ENCODE measurements around the gene JPH3.

Gene JPH3

DNA sequence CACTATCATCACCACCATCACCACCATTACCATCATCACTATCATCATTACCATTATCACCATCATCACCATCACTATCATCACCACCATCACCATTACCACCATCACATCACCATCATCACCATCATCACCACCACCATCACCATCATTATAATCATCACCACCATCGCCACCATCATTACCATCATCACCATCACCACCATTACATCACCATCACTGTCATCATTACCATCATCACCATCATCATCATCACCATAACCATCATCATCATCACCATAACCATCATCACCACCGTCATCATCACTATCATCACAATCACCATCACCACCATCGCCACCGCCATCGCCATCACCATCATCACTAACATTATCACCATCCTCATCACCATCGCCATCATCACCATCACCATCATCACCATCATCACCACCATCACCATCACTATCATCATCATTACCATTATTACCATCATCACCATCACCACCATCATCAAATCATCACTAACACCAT, 4.9 kb upstream of the JPH3 start:
- Histone ChIP-seq H3K4me1 (ENCODE audit: control insufficient read depth in 5 of 5, insufficient read depth in 5 of 5, low read length in 5 of 5) (no peaks in the 10 kb centered on the region), H3K27me3 (ENCODE audit: control insufficient read depth in 5 of 5, insufficient read depth in 4 of 5, low read length in 5 of 5) (peaks cover 21 to 38% (median 29%) of the 10 kb centered on the region in 5 donors), H3K4me3 (ENCODE audit: low read depth in 1 of 5, low read length in 5 of 5) (no peak overlapping the region), H3K9ac (ENCODE audit: low read length in 5 of 5) (no peak overlapping the region), H3K9me3 (ENCODE audit: control insufficient read depth in 5 of 5, low read length in 5 of 5) (peaks cover 6 to 9% (median 8%) of the 10 kb centered on the region in 5 donors), H3K27ac (ENCODE audit: low read depth, low read length) (no peak overlapping the region), H3K36me3 (ENCODE audit: control insufficient read depth in 5 of 5, insufficient read depth in 5 of 5, low read length in 5 of 5) (no peaks in the 10 kb centered on the region)

DNA sequence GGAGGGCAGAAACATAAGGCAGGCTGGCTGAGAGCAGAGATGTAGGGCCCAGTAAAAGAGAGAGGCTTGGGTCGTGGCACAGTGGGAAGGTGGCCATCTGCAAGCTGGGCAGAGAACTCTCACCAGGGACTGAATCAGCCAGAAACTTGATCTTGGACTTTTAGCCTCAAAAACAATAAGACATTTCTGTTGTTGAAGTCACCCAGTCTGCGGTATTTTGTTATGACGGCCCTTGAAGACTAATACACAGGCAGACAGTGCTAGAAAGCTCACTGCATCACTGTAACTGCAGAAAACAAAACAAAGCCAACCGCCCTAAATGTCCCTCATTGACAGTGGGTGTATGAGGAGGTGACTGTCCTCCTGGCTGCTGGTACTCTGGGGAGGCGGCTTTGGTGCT, 3.9 kb upstream of the JPH3 start:
- no peak overlapping the region for H3K4me3 ChIP-seq (ENCODE audit: low read depth in 1 of 5, low read length in 5 of 5)
- H3K27me3 ChIP-seq (ENCODE audit: control insufficient read depth in 5 of 5, insufficient read depth in 4 of 5, low read length in 5 of 5): peaks cover 24 to 41% (median 34%) of the 10 kb centered on the region in 5 donors
- H3K9ac ChIP-seq (ENCODE audit: low read length in 5 of 5): no peak overlapping the region
- no peak overlapping the region for H3K27ac ChIP-seq (ENCODE audit: low read depth, low read length)
- H3K9me3 ChIP-seq (ENCODE audit: control insufficient read depth in 5 of 5, low read length in 5 of 5): peaks cover 6 to 9% (median 8%) of the 10 kb centered on the region in 5 donors
- H3K4me1 ChIP-seq (ENCODE audit: control insufficient read depth in 5 of 5, insufficient read depth in 5 of 5, low read length in 5 of 5): peaks cover 0 to 7% (median 0%) of the 10 kb centered on the region in 5 donors
- no peaks in the 10 kb centered on the region for H3K36me3 ChIP-seq (ENCODE audit: control insufficient read depth in 5 of 5, insufficient read depth in 5 of 5, low read length in 5 of 5)

DNA sequence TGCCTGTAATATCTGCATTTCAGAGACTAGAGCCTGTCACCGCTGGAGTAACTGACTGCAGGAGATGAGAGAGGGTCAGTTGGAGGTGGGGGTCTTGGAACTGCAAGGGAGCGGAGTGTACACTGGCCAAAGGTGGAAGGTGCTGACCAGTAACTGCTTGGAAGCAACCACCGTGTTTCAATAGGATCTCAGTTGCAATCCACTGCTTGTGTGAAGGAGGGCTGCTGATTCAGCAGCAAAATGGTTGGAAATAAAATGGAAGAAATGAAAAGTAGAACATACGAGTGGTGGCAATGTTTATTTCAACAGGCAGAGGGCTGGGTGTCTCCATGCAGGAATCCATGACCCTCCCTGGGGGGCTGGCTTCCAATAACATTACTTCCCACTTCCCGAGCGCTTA, 2.1 kb upstream of the JPH3 start:
- Histone ChIP-seq H3K9ac (ENCODE audit: low read length in 5 of 5) (no peak overlapping the region), H3K9me3 (ENCODE audit: control insufficient read depth in 5 of 5, low read length in 5 of 5) (peaks cover 6 to 9% (median 8%) of the 10 kb centered on the region in 5 donors), H3K27me3 (ENCODE audit: control insufficient read depth in 5 of 5, insufficient read depth in 4 of 5, low read length in 5 of 5) (peaks cover 37 to 56% (median 49%) of the 10 kb centered on the region in 5 donors)

DNA sequence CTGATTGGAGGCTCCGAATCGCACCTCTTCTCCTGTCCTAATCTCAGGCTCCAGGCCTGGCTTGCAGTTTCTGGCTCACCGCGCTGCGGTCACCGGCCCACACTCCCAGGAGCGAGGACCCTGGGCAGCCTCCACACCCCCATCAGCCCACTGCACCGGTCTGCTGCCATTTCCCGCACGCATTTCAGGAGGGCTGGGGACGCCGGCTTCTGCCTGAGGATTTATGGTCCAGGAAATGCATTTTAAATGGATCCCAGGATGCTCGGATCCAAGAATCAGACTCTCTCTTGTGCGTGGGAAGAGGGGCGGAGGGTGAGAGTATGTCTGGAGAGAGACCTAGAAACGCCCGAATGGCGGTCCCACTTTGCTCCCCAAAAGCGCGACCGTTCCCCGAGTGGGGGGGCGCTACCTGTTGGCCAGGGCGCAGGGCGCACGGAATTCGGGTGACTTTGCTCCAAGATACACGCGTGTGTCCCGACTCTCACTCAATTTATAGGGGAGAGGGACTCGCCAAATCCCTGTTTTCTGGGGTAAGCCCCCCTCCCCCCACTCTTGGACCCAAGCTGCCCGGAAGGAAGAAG, 817 bp upstream of the JPH3 start:
- H3K27me3 ChIP-seq (ENCODE audit: control insufficient read depth in 5 of 5, insufficient read depth in 4 of 5, low read length in 5 of 5): peaks cover 41 to 68% (median 58%) of the 10 kb centered on the region in 5 donors

More for the DNA sequence above, 2.1 kb upstream of the JPH3 start:
- H3K4me3 ChIP-seq (ENCODE audit: low read depth in 1 of 5, low read length in 5 of 5): no peak overlapping the region
- peaks cover 0 to 7% (median 0%) of the 10 kb centered on the region in 5 donors for H3K4me1 ChIP-seq (ENCODE audit: control insufficient read depth in 5 of 5, insufficient read depth in 5 of 5, low read length in 5 of 5)
- H3K27ac ChIP-seq (ENCODE audit: low read depth, low read length): no peak overlapping the region
- H3K36me3 ChIP-seq (ENCODE audit: control insufficient read depth in 5 of 5, insufficient read depth in 5 of 5, low read length in 5 of 5): no peaks in the 10 kb centered on the region

DNA sequence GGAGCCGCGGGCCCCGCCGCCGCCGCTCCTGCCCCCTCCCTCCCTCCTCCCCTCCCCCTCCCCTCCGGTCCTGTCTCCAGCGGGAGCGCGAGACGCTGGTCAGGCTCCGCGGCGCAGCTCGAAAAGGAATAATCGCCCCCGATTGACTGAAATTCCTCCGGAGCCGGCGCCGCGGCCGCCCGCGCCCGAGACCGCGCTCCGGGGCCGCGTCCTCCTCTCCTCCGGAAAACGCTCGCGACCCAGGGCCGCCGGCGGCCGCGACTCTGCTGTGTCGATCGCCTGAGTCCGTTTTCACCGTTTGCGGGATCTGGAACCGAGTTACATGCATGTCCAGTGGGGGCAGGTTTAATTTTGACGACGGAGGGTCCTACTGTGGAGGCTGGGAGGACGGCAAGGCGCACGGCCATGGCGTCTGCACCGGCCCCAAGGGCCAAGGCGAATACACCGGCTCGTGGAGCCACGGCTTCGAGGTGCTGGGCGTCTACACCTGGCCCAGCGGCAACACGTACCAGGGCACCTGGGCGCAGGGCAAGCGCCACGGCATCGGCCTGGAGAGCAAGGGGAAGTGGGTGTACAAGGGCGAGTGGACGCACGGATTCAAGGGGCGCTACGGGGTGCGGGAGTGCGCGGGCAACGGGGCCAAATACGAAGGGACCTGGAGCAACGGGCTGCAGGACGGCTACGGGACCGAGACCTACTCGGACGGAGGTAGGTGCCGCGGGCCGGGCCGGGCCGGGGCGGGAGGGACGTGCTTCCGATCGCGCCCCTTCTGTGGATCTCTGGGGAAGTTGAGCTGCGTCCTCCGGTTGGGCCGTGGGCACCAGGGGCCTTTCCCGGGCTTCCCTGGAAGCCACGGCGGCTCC, 744 bp downstream of the JPH3 start:
- Histone ChIP-seq H3K4me3 (ENCODE audit: low read depth in 1 of 5, low read length in 5 of 5) (no peak overlapping the region), H3K9me3 (ENCODE audit: control insufficient read depth in 5 of 5, low read length in 5 of 5) (peaks cover 6 to 9% (median 8%) of the 10 kb centered on the region in 5 donors), H3K9ac (ENCODE audit: low read length in 5 of 5) (no peak overlapping the region), H3K27me3 (ENCODE audit: control insufficient read depth in 5 of 5, insufficient read depth in 4 of 5, low read length in 5 of 5) (peaks cover 41 to 77% (median 61%) of the 10 kb centered on the region in 5 donors), H3K27ac (ENCODE audit: low read depth, low read length) (no peak overlapping the region), H3K4me1 (ENCODE audit: control insufficient read depth in 5 of 5, insufficient read depth in 5 of 5, low read length in 5 of 5) (peaks cover 0 to 7% (median 0%) of the 10 kb centered on the region in 5 donors), H3K36me3 (ENCODE audit: control insufficient read depth in 5 of 5, insufficient read depth in 5 of 5, low read length in 5 of 5) (no peaks in the 10 kb centered on the region)

More for the DNA sequence above, 817 bp upstream of the JPH3 start:
- no peak overlapping the region for H3K9ac ChIP-seq (ENCODE audit: low read length in 5 of 5)
- H3K27ac ChIP-seq (ENCODE audit: low read depth, low read length): no peak overlapping the region
- H3K4me3 ChIP-seq (ENCODE audit: low read depth in 1 of 5, low read length in 5 of 5): no peak overlapping the region
- H3K4me1 ChIP-seq (ENCODE audit: control insufficient read depth in 5 of 5, insufficient read depth in 5 of 5, low read length in 5 of 5): peaks cover 0 to 7% (median 0%) of the 10 kb centered on the region in 5 donors
- H3K36me3 ChIP-seq (ENCODE audit: control insufficient read depth in 5 of 5, insufficient read depth in 5 of 5, low read length in 5 of 5): no peaks in the 10 kb centered on the region
- peaks cover 6 to 9% (median 8%) of the 10 kb centered on the region in 5 donors for H3K9me3 ChIP-seq (ENCODE audit: control insufficient read depth in 5 of 5, low read length in 5 of 5)

DNA sequence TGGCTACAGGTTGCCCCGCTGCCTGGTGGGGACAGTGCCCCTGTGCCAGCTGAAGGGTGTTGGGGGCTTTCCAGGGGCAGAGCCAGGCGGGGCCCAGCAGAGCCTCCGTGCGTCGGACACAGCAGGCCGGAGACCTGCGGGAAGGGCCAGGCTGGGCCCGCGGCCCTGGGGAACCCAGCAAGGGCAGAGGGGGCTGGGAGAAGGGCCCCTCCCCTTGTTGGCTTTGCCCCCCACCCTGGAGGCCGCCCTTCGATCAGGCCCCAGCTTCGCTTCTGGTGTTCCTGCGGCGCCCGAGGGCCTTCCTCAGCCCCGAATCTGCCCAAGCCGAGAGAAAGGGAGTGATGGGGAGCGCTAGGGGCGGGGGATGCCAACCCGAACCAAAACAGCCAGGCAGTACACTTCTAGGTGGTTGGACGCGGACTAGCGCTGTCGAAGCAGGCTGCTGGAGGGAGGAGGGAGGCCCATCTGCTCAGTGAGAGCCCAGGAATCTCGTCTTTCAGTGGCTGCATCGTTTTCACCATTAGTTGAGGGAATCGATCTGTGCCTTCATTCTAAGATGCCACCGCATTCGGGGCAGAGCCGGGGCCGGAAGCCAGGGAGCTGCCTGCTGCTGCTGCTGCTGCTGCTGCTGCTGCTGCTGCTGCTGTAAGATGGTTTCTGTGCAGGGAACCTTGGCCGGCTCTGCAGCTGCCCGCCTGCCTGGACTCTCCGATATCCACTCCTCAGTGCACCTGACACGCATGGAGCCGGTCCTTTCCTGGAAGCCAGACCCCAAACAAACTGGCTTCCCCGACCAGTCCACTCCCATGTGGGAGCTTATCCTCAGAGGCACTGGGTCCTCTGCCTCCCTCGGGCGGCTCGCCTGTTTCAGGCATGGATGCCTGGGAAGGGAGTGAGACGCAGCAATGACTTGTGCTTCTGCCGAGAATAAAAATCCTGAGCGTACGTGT, 1.7 kb downstream of the JPH3 start:
- Histone ChIP-seq H3K4me1 (ENCODE audit: control insufficient read depth in 5 of 5, insufficient read depth in 5 of 5, low read length in 5 of 5) (peaks cover 0 to 7% (median 0%) of the 10 kb centered on the region in 5 donors), H3K9ac (ENCODE audit: low read length in 5 of 5) (no peak overlapping the region), H3K27ac (ENCODE audit: low read depth, low read length) (no peak overlapping the region), H3K36me3 (ENCODE audit: control insufficient read depth in 5 of 5, insufficient read depth in 5 of 5, low read length in 5 of 5) (no peaks in the 10 kb centered on the region), H3K9me3 (ENCODE audit: control insufficient read depth in 5 of 5, low read length in 5 of 5) (peaks cover 5 to 8% (median 7%) of the 10 kb centered on the region in 5 donors), H3K27me3 (ENCODE audit: control insufficient read depth in 5 of 5, insufficient read depth in 4 of 5, low read length in 5 of 5) (peaks cover 37 to 77% (median 62%) of the 10 kb centered on the region in 5 donors), H3K4me3 (ENCODE audit: low read depth in 1 of 5, low read length in 5 of 5) (no peak overlapping the region)

DNA sequence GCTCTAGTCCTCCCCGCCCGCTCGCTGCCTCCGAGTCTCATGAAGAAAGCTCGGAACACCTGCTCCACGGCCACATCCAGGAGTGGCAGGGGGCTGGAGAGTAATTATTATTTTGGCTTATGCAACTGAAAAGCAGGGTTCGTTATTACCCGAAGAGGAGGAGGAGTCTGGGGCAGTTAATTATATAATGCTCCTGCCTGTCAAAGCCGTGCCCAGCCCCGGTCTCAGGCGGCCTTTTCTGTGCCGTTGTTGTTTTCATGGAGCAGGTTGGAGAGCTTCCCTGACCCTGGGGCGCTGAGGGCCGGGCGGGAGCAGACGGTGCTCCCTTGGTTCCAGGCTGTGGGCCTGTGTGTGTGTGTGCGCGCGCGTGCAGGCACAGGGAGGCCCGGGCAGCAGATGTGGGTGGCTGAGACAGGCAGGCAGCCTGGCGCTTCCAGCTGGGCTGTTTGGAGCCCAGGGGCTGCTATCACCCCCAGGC, 2.4 kb downstream of the JPH3 start:
- no peak overlapping the region for H3K9ac ChIP-seq (ENCODE audit: low read length in 5 of 5)
- peaks cover 37 to 70% (median 56%) of the 10 kb centered on the region in 5 donors for H3K27me3 ChIP-seq (ENCODE audit: control insufficient read depth in 5 of 5, insufficient read depth in 4 of 5, low read length in 5 of 5)
- no peak overlapping the region for H3K27ac ChIP-seq (ENCODE audit: low read depth, low read length)
- peaks cover 0 to 2% (median 0%) of the 10 kb centered on the region in 5 donors for H3K9me3 ChIP-seq (ENCODE audit: control insufficient read depth in 5 of 5, low read length in 5 of 5)
- H3K4me3 ChIP-seq (ENCODE audit: low read depth in 1 of 5, low read length in 5 of 5): no peak overlapping the region
- H3K4me1 ChIP-seq (ENCODE audit: control insufficient read depth in 5 of 5, insufficient read depth in 5 of 5, low read length in 5 of 5): peaks cover 0 to 7% (median 0%) of the 10 kb centered on the region in 5 donors
- H3K36me3 ChIP-seq (ENCODE audit: control insufficient read depth in 5 of 5, insufficient read depth in 5 of 5, low read length in 5 of 5): no peaks in the 10 kb centered on the region

DNA sequence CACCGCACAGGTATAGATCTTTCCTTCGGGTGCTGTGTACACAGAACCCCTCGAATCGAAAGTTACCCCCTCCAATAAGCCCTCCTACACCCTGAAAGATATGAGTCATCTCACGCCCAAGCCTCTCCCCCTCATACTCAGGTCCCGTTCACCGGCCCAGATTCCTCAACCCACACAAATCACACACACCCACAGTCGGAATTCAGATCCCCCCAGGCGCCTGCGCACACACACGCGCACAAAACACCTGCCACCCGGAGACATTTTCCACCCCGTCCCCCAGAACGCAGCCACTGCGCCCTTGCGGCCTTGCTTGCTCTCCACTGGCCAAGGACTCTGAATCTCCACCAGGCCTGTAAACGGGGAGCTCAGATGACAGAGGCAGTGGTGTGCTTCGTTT, 4.9 kb downstream of the JPH3 start:
- H3K4me3 ChIP-seq (ENCODE audit: low read depth in 1 of 5, low read length in 5 of 5): no peak overlapping the region
- H3K9me3 ChIP-seq (ENCODE audit: control insufficient read depth in 5 of 5, low read length in 5 of 5): no peaks in the 10 kb centered on the region
- H3K36me3 ChIP-seq (ENCODE audit: control insufficient read depth in 5 of 5, insufficient read depth in 5 of 5, low read length in 5 of 5): no peaks in the 10 kb centered on the region
- H3K27ac ChIP-seq (ENCODE audit: low read depth, low read length): no peak overlapping the region
- no peak overlapping the region for H3K9ac ChIP-seq (ENCODE audit: low read length in 5 of 5)
- H3K27me3 ChIP-seq (ENCODE audit: control insufficient read depth in 5 of 5, insufficient read depth in 4 of 5, low read length in 5 of 5): peaks cover 21 to 52% (median 38%) of the 10 kb centered on the region in 5 donors
- peaks cover 0 to 7% (median 0%) of the 10 kb centered on the region in 5 donors for H3K4me1 ChIP-seq (ENCODE audit: control insufficient read depth in 5 of 5, insufficient read depth in 5 of 5, low read length in 5 of 5)

DNA sequence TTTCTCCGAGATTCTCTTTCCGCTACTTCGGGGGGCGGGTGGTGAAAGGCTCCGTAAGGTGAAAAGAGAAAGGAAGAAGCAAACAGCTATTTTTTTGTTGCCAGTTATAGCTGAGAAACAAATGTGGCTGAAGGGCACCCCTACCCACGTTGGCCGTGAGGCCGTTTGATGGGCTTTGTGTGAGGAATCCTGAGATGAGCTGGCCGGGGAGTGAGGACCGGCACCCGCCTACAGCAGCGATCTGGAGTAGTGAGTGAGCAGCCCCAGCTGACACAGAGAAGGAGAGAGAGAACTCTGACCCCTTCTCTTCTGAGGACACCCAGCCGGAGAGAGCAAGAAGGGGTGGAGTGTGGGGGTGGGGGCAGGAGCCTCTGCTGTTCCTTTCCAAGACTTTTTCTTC, 5.6 kb downstream of the JPH3 start:
- H3K36me3 ChIP-seq (ENCODE audit: control insufficient read depth in 5 of 5, insufficient read depth in 5 of 5, low read length in 5 of 5): no peaks in the 10 kb centered on the region
- H3K4me1 ChIP-seq (ENCODE audit: control insufficient read depth in 5 of 5, insufficient read depth in 5 of 5, low read length in 5 of 5): peaks cover 0 to 5% (median 0%) of the 10 kb centered on the region in 5 donors
- peaks cover 20 to 52% (median 38%) of the 10 kb centered on the region in 5 donors for H3K27me3 ChIP-seq (ENCODE audit: control insufficient read depth in 5 of 5, insufficient read depth in 4 of 5, low read length in 5 of 5)
- no peaks in the 10 kb centered on the region for H3K9me3 ChIP-seq (ENCODE audit: control insufficient read depth in 5 of 5, low read length in 5 of 5)
- no peak overlapping the region for H3K4me3 ChIP-seq (ENCODE audit: low read depth in 1 of 5, low read length in 5 of 5)
- no peak overlapping the region for H3K27ac ChIP-seq (ENCODE audit: low read depth, low read length)
- no peak overlapping the region for H3K9ac ChIP-seq (ENCODE audit: low read length in 5 of 5)
